Nephron progenitor cell (in vitro differentiated cells): ENCODE results near the gene KCNK5.
A peak's percentile ranks its signal among the peaks of the same experiment; 100 is the strongest.

ENCODE experiments used
- DNase-seq: peaks from one replicate; pipeline ENCODE4 v3.0.0; 2021
- H3K27ac Mint-ChIP-seq: 2 replicates; pipeline ENCODE4 v1.8.0; 2021; ENCODE audit warnings: mild to moderate bottlenecking, moderate library complexity, mixed read lengths
- H3K27me3 Mint-ChIP-seq: 2 replicates; pipeline ENCODE4 v1.8.0; 2021; ENCODE audit warnings: mild to moderate bottlenecking, low read depth, mixed read lengths; ENCODE audit not compliant: poor library complexity
- H3K36me3 Mint-ChIP-seq: 2 replicates; pipeline ENCODE4 v1.8.0; 2021; ENCODE audit warnings: low read depth, mixed read lengths
- H3K4me1 Mint-ChIP-seq: 2 replicates; pipeline ENCODE4 v1.8.0; 2021; ENCODE audit warnings: mixed read lengths
- H3K4me3 Mint-ChIP-seq: 2 replicates; pipeline ENCODE4 v1.8.0; 2021; ENCODE audit warnings: mild to moderate bottlenecking, moderate library complexity, mixed read lengths
- H3K9me3 Mint-ChIP-seq: 2 replicates; pipeline ENCODE4 v1.8.0; 2021; ENCODE audit warnings: mild to moderate bottlenecking, moderate library complexity, mixed read lengths
- TF ChIP-seq, protein P1 (sequence below): fragments of 200-600 bp; sonication (generic); IDR thresholded peaks from 2 replicates; pipeline ENCODE4 v1.5.0; 2021; ENCODE audit warnings: antibody characterized with exemption

Gene KCNK5

DNA sequence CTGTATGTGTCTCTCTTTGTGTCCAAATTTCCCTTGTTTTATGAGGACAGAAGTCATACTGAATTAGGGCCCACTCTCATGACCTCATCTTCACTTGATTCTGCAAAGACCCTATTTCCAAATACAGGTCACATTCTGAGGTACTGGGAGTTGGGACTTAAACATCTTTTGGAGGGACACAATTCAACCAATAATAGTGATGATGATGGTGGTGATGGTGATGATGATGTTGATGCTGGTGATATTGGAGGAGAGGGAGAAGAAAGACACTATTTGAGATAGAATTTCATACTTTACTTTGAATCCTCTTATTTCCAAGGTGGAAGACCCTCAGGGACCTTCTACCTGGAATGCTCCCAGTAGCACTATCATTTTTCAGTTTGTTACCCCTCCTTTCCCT, 21.2 kb upstream of the KCNK5 start:
- H3K27me3 Mint-ChIP-seq: peaks cover 21% of the 10 kb centered on the region
- H3K27ac Mint-ChIP-seq: no peak overlapping the region
- H3K4me3 Mint-ChIP-seq: no peak overlapping the region
- H3K36me3 Mint-ChIP-seq: no peaks in the 10 kb centered on the region
- peaks cover 32% of the 10 kb centered on the region for H3K9me3 Mint-ChIP-seq
- peaks cover 25% of the 10 kb centered on the region for H3K4me1 Mint-ChIP-seq
- TF ChIP-seq, protein P1, sequence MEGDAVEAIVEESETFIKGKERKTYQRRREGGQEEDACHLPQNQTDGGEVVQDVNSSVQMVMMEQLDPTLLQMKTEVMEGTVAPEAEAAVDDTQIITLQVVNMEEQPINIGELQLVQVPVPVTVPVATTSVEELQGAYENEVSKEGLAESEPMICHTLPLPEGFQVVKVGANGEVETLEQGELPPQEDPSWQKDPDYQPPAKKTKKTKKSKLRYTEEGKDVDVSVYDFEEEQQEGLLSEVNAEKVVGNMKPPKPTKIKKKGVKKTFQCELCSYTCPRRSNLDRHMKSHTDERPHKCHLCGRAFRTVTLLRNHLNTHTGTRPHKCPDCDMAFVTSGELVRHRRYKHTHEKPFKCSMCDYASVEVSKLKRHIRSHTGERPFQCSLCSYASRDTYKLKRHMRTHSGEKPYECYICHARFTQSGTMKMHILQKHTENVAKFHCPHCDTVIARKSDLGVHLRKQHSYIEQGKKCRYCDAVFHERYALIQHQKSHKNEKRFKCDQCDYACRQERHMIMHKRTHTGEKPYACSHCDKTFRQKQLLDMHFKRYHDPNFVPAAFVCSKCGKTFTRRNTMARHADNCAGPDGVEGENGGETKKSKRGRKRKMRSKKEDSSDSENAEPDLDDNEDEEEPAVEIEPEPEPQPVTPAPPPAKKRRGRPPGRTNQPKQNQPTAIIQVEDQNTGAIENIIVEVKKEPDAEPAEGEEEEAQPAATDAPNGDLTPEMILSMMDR: no peak
- no peak for DNase-seq

DNA sequence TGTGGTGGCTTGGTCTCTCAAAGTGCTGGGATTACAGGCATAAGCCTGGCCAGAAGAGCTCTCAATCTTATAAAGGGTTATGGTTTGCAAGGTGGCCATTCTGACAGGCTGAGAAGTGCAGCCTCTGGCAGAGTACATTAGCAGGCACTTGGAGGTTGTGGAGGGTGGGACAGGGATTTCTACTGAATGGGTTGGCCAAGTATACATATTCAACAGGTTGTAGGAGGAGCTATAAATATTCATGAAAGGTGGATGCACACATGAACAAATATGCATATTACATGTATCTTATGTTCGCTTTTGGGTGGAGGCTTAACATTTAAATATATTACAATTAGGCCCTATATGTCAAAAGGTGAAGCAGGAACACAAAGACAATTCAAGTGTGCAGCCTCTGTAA, 20.0 kb upstream of the KCNK5 start:
- Mint-ChIP-seq H3K9me3 (peaks cover 20% of the 10 kb centered on the region), H3K36me3 (no peaks in the 10 kb centered on the region), H3K27ac (no peak overlapping the region), H3K4me3 (no peak overlapping the region), H3K27me3 (peaks cover 18% of the 10 kb centered on the region), H3K4me1 (peaks cover 25% of the 10 kb centered on the region)
- TF ChIP-seq, protein P1: no peak
- no peak for DNase-seq

DNA sequence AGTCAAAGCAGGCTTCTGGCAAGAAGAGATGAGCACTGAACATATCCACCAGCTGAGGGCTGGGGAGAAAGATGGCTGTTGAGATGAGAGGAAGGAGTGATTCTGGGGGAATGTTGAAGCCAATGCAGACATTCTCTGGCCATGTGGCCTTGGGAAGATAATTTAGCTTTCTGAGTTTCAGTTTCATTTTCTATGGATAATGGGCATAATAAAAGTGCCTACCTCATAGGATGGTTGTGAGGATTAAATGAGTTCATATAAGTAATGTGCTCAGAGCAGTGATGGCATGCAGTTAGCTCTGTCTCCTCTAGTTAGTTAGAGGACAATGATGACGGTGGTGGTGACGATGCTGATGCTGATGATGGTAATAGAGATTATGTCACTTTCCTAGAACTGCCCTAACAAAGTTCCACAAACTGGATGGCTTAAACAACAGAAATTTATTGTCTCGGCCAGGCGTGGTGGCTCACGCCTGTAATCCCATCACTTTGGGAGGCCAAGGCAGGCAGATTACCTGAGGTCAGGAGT, 18.5 kb upstream of the KCNK5 start:
- peaks cover 35% of the 10 kb centered on the region for H3K4me1 Mint-ChIP-seq
- TF ChIP-seq, protein P1: no peak
- H3K4me3 Mint-ChIP-seq: no peak overlapping the region
- H3K9me3 Mint-ChIP-seq: peaks cover 6% of the 10 kb centered on the region
- DNase-seq: no peak
- H3K27ac Mint-ChIP-seq: no peak overlapping the region
- no peaks in the 10 kb centered on the region for H3K36me3 Mint-ChIP-seq
- peaks cover 13% of the 10 kb centered on the region for H3K27me3 Mint-ChIP-seq

DNA sequence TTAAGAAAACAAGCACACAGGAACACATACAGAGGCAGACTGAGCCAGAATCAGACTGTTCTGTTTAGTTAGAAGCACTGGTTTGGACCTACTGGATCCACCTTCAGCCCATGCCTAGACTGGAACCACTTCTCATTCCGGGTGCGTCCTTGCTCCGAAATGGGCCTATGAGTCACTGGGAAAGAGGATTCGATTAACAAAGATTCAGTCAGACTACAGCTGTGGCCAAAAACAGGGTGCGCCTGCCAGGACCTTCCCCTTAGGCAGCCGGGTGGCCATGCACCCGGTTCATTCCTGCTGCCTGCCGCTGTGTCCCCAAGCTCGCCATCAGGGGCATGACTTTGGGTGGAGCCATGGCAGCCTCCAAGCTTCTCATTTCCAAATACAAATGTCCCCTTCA, 14.5 kb upstream of the KCNK5 start:
- no peak for DNase-seq
- TF ChIP-seq, protein P1: no peak
- Mint-ChIP-seq H3K4me1 (peaks cover 29% of the 10 kb centered on the region), H3K36me3 (no peaks in the 10 kb centered on the region), H3K4me3 (no peak overlapping the region), H3K9me3 (no peaks in the 10 kb centered on the region), H3K27ac (peak overlapping the region; percentile 28), H3K27me3 (no peaks in the 10 kb centered on the region)

DNA sequence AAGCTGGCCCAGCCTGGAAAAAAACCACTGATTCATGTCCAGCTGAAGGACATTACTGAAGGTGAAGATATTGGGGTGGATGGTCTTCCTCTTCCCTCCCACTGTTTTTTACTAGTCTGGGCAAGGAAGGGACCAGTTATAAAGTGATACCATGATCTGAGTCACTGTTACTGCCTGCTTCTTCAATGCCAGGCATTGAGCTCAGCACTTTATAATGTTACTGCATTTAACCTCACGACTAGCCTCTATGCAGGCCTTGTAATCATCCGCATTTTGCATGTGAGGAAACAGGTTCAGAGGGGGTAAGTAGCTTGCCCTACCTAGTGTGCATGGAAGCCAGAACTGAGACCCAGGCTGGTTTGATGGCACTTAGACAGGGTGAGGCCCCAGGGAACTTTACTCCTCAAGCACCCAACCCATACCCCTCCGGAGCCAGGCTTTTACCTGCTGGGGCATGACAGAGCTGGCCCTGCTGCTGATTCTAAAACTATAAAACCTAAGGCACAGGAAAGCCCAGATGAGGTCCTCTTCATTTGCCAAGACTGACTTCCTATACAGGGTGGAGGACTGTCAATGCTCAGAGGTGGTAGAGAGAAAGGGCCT, 11.0 kb upstream of the KCNK5 start:
- H3K27ac Mint-ChIP-seq: no peak overlapping the region
- H3K36me3 Mint-ChIP-seq: no peaks in the 10 kb centered on the region
- H3K4me1 Mint-ChIP-seq: peaks cover 29% of the 10 kb centered on the region
- H3K4me3 Mint-ChIP-seq: no peak overlapping the region
- TF ChIP-seq, protein P1: no peak
- H3K27me3 Mint-ChIP-seq: peaks cover 2% of the 10 kb centered on the region
- no peaks in the 10 kb centered on the region for H3K9me3 Mint-ChIP-seq
- DNase-seq: no peak

DNA sequence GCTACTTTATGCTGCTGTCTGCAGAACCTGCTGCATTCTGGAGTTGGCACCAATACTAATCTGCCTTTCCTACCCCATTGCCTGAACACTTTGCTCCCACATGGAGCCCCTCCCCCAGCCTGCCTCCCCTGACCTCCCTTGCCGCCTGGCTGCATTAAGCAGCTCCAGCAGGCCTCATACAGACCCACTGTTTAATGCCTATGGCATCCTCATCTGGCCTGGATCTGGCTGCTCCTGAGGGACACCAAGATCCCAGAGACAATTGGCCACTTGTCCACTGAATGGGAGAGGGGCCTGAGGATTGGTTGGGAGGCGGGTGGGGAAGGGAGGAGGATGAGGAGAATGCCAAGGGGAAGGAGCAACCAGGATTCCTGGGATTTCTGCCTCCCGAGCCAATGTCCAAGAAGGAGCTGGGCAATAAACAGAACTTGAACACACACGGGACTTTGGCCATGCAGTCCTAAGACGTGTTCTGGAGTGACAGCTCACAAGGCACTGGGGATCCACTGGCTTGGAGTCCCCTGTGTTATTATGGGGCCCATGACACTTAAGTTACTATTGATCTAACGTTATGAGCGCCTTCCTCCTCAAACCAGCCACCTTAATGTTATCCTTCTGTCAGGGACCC, 10.4 kb upstream of the KCNK5 start:
- no peak overlapping the region for H3K4me3 Mint-ChIP-seq
- peaks cover 2% of the 10 kb centered on the region for H3K27me3 Mint-ChIP-seq
- no peaks in the 10 kb centered on the region for H3K36me3 Mint-ChIP-seq
- TF ChIP-seq, protein P1: no peak
- peaks cover 29% of the 10 kb centered on the region for H3K4me1 Mint-ChIP-seq
- DNase-seq: no peak
- H3K27ac Mint-ChIP-seq: peak overlapping the region; percentile 25
- no peaks in the 10 kb centered on the region for H3K9me3 Mint-ChIP-seq
